GM23248 (cell line): ENCODE measurements around the gene MAST3. TPM values are rescaled to one million over a fixed set of nuclear protein-coding genes. Genes with fewer than 3 reads are reported as not detected.

Experiments used
- DNase-seq: peaks from one replicate; pipeline ENCODE4 v3.0.0-alpha.2; 2015
- H2AFZ ChIP-seq: fragments of 200-600 bp; sonication (generic); 2 replicates; pipeline ENCODE4 v1.6.1; 2016; ENCODE audit warnings: antibody characterized with exemption
- H3F3A ChIP-seq: fragments of 200-600 bp; sonication (generic); 2 replicates; pipeline ENCODE4 v1.6.1; 2016; ENCODE audit warnings: mild to moderate bottlenecking, antibody characterized with exemption, mixed run types; ENCODE audit not compliant: insufficient read depth
- H3K27ac ChIP-seq: fragments of 200-600 bp; sonication (generic); 2 replicates; pipeline ENCODE4 v1.5.1; 2016; ENCODE audit warnings: mild to moderate bottlenecking
- H3K27me3 ChIP-seq: fragments of 200-600 bp; sonication (generic); replicated peaks from 2 replicates; pipeline ENCODE4 v1.6.1; 2016; ENCODE audit warnings: mild to moderate bottlenecking; ENCODE audit not compliant: insufficient read depth
- H3K36me3 ChIP-seq: fragments of 200-600 bp; sonication (generic); 2 replicates; pipeline ENCODE4 v1.6.1; 2016; ENCODE audit warnings: low read depth, mild to moderate bottlenecking
- H3K4me1 ChIP-seq: fragments of 200-600 bp; sonication (generic); 2 replicates; pipeline ENCODE4 v1.6.1; 2016; ENCODE audit warnings: mild to moderate bottlenecking; ENCODE audit not compliant: insufficient read depth
- H3K4me2 ChIP-seq: fragments of 200-600 bp; sonication (generic); one replicate; pipeline ENCODE4 v1.6.1; 2016; ENCODE audit warnings: mild to moderate bottlenecking; ENCODE audit not compliant: unreplicated experiment
- H3K4me3 ChIP-seq: fragments of 200-600 bp; sonication (generic); 2 replicates; pipeline ENCODE4 v1.5.1; 2016; ENCODE audit warnings: mild to moderate bottlenecking
- H3K79me2 ChIP-seq: fragments of 200-600 bp; sonication (generic); 2 replicates; pipeline ENCODE4 v1.6.1; 2016; ENCODE audit warnings: mild to moderate bottlenecking; ENCODE audit not compliant: insufficient read depth
- H3K9ac ChIP-seq: fragments of 200-600 bp; sonication (generic); 2 replicates; pipeline ENCODE4 v1.6.1; 2016; ENCODE audit warnings: mild to moderate bottlenecking
- H3K9me2 ChIP-seq: fragments of 200-600 bp; sonication (generic); 2 replicates; pipeline ENCODE4 v1.6.1; 2016; ENCODE audit warnings: mixed run types, mild to moderate bottlenecking, moderate library complexity; ENCODE audit not compliant: insufficient read depth
- H3K9me3 ChIP-seq: fragments of 200-600 bp; sonication (generic); one replicate; pipeline ENCODE4 v1.6.1; 2017; ENCODE audit warnings: low read depth
- H4K20me1 ChIP-seq: fragments of 200-600 bp; sonication (generic); 2 replicates; pipeline ENCODE4 v1.6.0; 2016; ENCODE audit not compliant: insufficient read depth
- EZH2 ChIP-seq: fragments of 200-600 bp; sonication (generic); IDR thresholded peaks from 2 replicates; pipeline ENCODE4 v1.6.1; 2018; ENCODE audit warnings: antibody characterized with exemption, mild to moderate bottlenecking; ENCODE audit not compliant: insufficient read depth, poor library complexity, severe bottlenecking
- EZH2phosphoT487 ChIP-seq: fragments of 200-600 bp; sonication (generic); IDR thresholded peaks from 2 replicates; pipeline ENCODE4 v1.6.1; 2018; ENCODE audit warnings: antibody characterized with exemption, moderate library complexity, mild to moderate bottlenecking, low read depth; ENCODE audit not compliant: insufficient read depth
- WGBS, 2 experiments: methylation state at CpG; one replicate each; pipeline ENCODE4 v1.1.6; 2015 to 2017; ENCODE audit warnings: low lambda C conversion rate in 2 of 2, low coverage in 1 of 2; ENCODE audit errors: missing lambda C conversion rate in 2 of 2; 5-methylcytosine and 5-hydroxymethylcytosine counted together
- in situ Hi-C: fragments of 300-500 bp; cut with MboI; formaldehyde crosslinking; loops from 2 replicates; pipeline ENCODE4 v1.15.0; 2020
- polyA plus RNA-seq: library from polyadenylated mRNA; unstranded; fragments of >200 nt; fragmentation: Nextera tagmentation; extraction: Ambion mirVana; gene quantifications from 2 replicates; pipeline ENCODE4 v1.2.1, GENCODE V29; 2016
- total RNA-seq: library from RNA; depleted of rRNA; stranded (reverse); fragments of >200 nt; shearing (Covaris generic); gene quantifications from 2 replicates; pipeline ENCODE4 v1.2.3, GENCODE V29; 2014

The MAST3 gene
- total and polyA plus RNA-seq, 2 experiments from 2014 or later: 3.8 to 5.6 TPM

- Histone ChIP-seq H3K9me2 (no peaks in the 10 kb centered on the region), H3K79me2 (no peaks in the 10 kb centered on the region), H3K4me1 (no peaks in the 10 kb centered on the region), H3K4me3 (no peak overlapping the region), H3K27me3 (no peaks in the 10 kb centered on the region), H3K9ac (no peak overlapping the region), H3F3A (no peaks in the 10 kb centered on the region), H4K20me1 (no peaks in the 10 kb centered on the region), H3K36me3 (peaks cover 13% of the 10 kb centered on the region; the same call in 1 of the 2 replicates), H3K4me2 (no peak overlapping the region), H3K9me3 (no peaks in the 10 kb centered on the region), H3K27ac (no peak overlapping the region), H2AFZ (no peak overlapping the region)
- 94 to 95% methylated on average over 3 of the region's 3 CpGs for WGBS, 2 experiments
- DNase-seq: no peak
- TF ChIP-seq EZH2phosphoT487: no peak
- no peak for TF ChIP-seq EZH2
- in situ Hi-C loops: no loop called here
Measured at GRCh38 chr19:18143902-18144301, 46.3 kb downstream of the MAST3 start.

- no peak for DNase-seq
- H2AFZ ChIP-seq: no peak overlapping the region
- H3K9me2 ChIP-seq: no peaks in the 10 kb centered on the region
- no peaks in the 10 kb centered on the region for H3K9me3 ChIP-seq
- no peaks in the 10 kb centered on the region for H3F3A ChIP-seq
- H3K4me1 ChIP-seq: no peaks in the 10 kb centered on the region
- peaks cover 13% of the 10 kb centered on the region; the same call in 1 of the 2 replicates for H3K36me3 ChIP-seq
- no peaks in the 10 kb centered on the region for H3K27me3 ChIP-seq
- H3K9ac ChIP-seq: no peak overlapping the region
- in situ Hi-C loops: no loop called here
- whole genome bisulfite sequencing, 2 experiments: 91 to 93% methylated on average over 15 to 16 of the region's 16 CpGs
- no peak overlapping the region for H3K27ac ChIP-seq
- TF ChIP-seq EZH2phosphoT487: no peak
- H3K4me2 ChIP-seq: no peak overlapping the region
- no peak overlapping the region for H3K4me3 ChIP-seq
- no peaks in the 10 kb centered on the region for H3K79me2 ChIP-seq
- H4K20me1 ChIP-seq: no peaks in the 10 kb centered on the region
Measured at GRCh38 chr19:18144361-18144760, 46.8 kb downstream of the MAST3 start.

GRCh38 chr19:18144906-18145305 lies 47.3 kb downstream of the MAST3 start:
- Histone ChIP-seq H3K4me2 (no peak overlapping the region), H3K79me2 (no peaks in the 10 kb centered on the region), H3K4me1 (no peaks in the 10 kb centered on the region), H3K27ac (no peak overlapping the region), H3K9ac (no peak overlapping the region), H3K36me3 (peaks cover 13% of the 10 kb centered on the region; the same call in 1 of the 2 replicates), H2AFZ (no peak overlapping the region), H4K20me1 (no peaks in the 10 kb centered on the region), H3K27me3 (no peaks in the 10 kb centered on the region), H3K9me3 (no peaks in the 10 kb centered on the region), H3K9me2 (no peaks in the 10 kb centered on the region), H3F3A (no peaks in the 10 kb centered on the region), H3K4me3 (no peak overlapping the region)
- WGBS, 2 experiments: 96 to 97% methylated on average over 26 to 28 of the region's 28 CpGs
- TF ChIP-seq EZH2 (no peak), EZH2phosphoT487 (no peak)
- in situ Hi-C loops: no loop called here
- no peak for DNase-seq

- Histone ChIP-seq H3F3A (no peaks in the 10 kb centered on the region; the same call in 1 of the 2 replicates), H3K36me3 (peaks cover 11% of the 10 kb centered on the region; the same call in 1 of the 2 replicates), H3K4me1 (no peaks in the 10 kb centered on the region), H3K79me2 (no peaks in the 10 kb centered on the region), H3K9me2 (no peaks in the 10 kb centered on the region), H3K4me3 (no peak overlapping the region), H3K9me3 (no peaks in the 10 kb centered on the region), H4K20me1 (no peaks in the 10 kb centered on the region), H3K4me2 (no peak overlapping the region), H2AFZ (no peak overlapping the region), H3K27me3 (no peaks in the 10 kb centered on the region), H3K27ac (no peak overlapping the region), H3K9ac (no peak overlapping the region)
- TF ChIP-seq EZH2phosphoT487 (no peak), EZH2 (no peak)
- 94 to 97% methylated on average over 8 to 16 of the region's 19 CpGs for WGBS, 2 experiments
- DNase-seq: no peak
- in situ Hi-C loops: no loop called here
Measured at GRCh38 chr19:18145391-18145999, 47.9 kb downstream of the MAST3 start.

- Histone ChIP-seq H3K4me3 (no peak overlapping the region), H3K27me3 (no peaks in the 10 kb centered on the region), H2AFZ (no peak overlapping the region), H3K9ac (no peak overlapping the region), H3K79me2 (no peaks in the 10 kb centered on the region), H3K9me3 (no peaks in the 10 kb centered on the region), H3F3A (peaks cover 14% of the 10 kb centered on the region), H4K20me1 (no peaks in the 10 kb centered on the region), H3K4me1 (0 out of 2 replicates have a peak, but pooled peaks cover 6% of the 10 kb centered on the region), H3K4me2 (no peak overlapping the region), H3K36me3 (peaks cover 5% of the 10 kb centered on the region; the same call in 1 of the 2 replicates), H3K27ac (no peak overlapping the region), H3K9me2 (no peaks in the 10 kb centered on the region)
- no peak for TF ChIP-seq EZH2phosphoT487
- TF ChIP-seq EZH2: no peak
- DNase-seq: no peak
- in situ Hi-C loops: no loop called here
- WGBS, 2 experiments: 90 to 92% methylated on average over 7 to 13 of the region's 13 CpGs
Measured at GRCh38 chr19:18147396-18147795, 49.8 kb downstream of the MAST3 start.
